NCI-H1694 (cell line): ENCODE results near the gene FLVCR1.

Experiments used
- DNase-seq: peaks from one replicate; lab custom pipeline; 2025; lab: John Stamatoyannopoulos, UW

Gene FLVCR1

DNA sequence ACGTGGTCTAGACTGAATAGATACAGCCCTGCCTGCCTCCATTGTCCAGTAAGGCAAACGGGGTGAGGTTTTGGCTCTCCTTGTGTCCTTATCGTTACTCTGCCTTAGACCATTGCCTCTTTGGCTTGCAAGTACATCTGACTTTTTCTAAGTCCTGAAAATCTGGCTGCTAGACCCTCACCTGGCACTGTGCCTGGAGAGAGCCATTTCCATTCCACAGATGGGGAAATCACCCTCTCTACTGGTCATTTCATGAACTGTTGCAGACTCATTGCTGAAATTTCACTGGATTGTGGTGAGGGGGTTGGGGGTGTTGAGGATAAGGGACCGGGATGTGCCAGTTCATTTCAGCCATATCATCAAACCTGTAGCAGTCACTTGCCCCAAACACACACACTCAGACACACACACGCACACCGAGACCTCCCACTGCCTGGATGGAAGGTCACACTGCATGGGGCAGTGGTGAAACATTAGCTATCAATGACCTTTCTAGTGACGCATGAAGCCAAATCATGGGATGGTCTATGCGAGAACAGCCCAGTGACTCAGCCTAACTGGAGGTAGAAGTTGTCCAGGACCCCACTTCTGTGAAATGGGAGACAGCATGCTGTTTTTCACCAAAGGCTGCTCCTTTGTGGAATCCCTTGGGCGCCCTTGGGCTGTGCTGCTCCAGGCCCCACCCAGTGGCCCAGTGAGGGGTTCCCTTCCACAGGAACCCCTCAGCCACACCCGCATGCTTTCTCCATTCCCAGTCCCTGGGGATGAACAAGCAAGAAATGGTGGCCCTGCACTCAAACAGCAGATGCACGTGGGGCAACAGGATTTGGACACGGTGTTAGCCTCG lies 57.4 kb downstream of the FLVCR1 start:
- peak; percentile 65 for DNase-seq

GRCh38 chr1:212916481-212917133 lies 58.5 kb downstream of the FLVCR1 start:
- DNase-seq = peak; percentile 55

DNA sequence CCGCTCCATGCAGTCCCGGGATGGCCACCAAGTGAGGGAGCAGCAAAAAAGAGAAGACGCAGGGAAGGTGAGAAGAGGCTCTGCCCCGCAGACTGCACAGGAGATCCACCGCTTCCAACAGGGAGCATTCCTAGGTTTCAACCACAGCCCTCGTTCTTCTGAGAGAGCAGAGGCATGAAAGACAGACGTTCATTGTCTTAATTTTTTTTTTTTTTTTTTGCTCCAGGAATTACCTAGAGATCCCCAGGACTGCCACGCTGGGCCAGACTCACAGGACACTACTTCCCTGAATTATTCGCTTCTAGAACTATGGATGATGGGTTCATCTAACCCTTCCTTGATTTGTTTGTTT lies 59.0 kb downstream of the FLVCR1 start:
- no peak for DNase-seq

DNA sequence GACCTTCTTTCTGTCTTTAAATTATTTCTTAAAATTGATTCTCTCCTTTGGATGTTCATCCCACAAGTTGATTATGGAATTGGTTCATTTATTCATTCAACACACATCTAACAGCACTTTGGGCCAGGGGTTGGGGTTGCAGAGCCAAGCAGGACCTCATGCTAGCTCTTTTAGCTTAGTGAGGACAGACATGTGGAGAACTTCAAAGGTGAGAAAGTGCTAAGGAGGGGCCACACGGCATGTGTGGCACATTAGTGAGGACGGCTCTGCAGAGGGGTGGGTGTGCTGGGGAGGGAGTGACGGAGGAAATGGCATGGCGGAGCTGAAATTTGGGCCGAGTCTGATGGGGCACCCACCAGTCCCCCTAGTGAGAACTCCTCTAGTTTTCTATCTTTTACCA lies 59.8 kb downstream of the FLVCR1 start:
- DNase-seq = no peak

- peak; percentile 26 for DNase-seq
Observed at GRCh38 chr1:212918824-212919223, 60.7 kb downstream of the FLVCR1 start.

DNA sequence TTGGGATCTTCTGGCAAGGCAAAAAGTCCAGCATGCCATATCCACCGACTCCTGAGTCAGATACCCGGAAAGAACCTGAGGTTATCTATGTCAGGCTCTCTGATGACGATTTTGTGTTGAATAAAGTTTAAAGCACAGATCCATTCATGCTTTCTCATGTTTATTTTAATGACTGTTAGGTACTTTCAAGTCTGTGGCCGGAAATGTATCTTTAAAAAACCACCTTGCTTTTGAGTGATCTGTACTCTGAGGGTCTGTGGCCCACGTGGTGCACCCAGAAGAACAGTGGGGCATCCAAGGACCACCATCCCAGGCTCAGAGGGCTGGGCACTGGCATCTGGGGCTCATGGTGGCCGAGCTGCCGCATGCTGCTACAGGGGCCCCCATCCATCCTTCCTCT lies 62.2 kb downstream of the FLVCR1 start:
- no peak for DNase-seq

DNA sequence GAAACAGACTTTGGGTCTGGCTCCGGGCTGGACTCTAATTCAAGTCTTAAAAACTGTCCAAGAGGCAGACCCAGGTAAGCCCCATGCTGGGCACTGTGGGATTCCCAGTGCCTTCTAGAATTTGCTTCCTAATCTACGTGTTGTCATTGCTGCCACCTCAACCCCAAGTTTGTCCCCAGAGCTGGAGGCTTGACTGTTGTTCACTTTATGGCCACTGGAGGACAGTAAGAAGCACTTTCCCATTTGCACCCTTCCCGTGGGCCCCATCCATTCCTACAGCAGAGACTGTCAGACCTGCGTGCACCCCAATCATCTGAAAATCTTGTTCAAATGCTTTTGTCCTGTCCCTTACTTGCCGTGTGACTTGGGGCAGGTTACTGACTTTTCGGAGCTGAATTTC lies 62.8 kb downstream of the FLVCR1 start:
- no peak for DNase-seq

GRCh38 chr1:212922016-212922415 lies 63.9 kb downstream of the FLVCR1 start:
- no peak for DNase-seq

DNA sequence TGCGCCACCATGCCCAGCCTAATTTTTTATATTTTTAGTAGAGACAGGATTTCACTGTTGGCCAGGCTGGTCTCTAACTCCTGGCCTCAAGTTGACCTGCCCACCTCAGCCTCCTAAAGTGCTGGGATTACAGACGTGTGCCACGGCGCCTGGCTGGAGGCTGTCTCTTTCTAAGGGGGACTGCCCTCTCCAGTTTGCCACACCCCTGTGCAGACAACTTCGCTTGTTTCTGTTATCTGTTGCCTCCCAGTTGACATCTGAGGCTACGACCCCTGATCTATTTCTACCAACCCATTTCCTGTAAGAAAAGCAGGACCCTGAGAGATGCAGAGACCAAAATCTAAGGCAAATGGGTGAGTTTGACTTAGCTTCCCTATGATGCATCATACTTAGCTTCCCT lies 68.3 kb downstream of the FLVCR1 start:
- DNase-seq = no peak

- DNase-seq = no peak
Observed at GRCh38 chr1:212928323-212929291, 70.5 kb downstream of the FLVCR1 start.

- no peak for DNase-seq
Observed at GRCh38 chr1:212930986-212931678, 73.1 kb downstream of the FLVCR1 start.

GRCh38 chr1:212933815-212934471 lies 75.9 kb downstream of the FLVCR1 start:
- DNase-seq = no peak

DNA sequence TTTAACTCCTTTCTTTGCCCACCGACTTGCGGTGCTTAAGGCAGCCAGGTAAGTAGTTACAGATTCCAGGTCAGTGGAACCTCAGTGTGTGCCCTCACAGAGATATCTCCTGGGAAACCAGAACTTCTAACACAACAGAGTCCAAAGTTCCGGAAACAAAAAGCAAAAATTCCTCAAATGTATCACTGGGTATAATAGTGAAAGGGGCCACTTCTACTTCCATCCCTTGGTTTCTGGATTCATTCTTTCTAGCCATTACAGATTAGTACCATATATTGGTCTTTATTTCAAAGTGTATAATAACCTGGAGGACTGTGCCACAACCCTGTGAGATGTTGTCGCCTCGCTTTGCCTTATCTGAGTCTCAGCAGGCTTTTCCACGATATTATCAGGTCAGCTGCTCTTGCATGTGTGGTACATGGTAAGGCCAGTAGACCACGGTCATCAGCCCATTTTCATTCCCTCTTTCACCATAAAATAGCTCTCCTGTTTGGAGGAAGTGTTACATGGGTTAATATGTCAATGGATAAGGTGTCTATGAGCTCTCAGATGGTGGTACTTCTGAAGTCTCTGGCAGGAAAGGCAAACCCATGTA lies 77.4 kb downstream of the FLVCR1 start:
- no peak for DNase-seq

- no peak for DNase-seq
Observed at GRCh38 chr1:212937034-212937433, 79.0 kb downstream of the FLVCR1 start.

- no peak for DNase-seq
Observed at GRCh38 chr1:212938846-212939245, 80.8 kb downstream of the FLVCR1 start.

DNA sequence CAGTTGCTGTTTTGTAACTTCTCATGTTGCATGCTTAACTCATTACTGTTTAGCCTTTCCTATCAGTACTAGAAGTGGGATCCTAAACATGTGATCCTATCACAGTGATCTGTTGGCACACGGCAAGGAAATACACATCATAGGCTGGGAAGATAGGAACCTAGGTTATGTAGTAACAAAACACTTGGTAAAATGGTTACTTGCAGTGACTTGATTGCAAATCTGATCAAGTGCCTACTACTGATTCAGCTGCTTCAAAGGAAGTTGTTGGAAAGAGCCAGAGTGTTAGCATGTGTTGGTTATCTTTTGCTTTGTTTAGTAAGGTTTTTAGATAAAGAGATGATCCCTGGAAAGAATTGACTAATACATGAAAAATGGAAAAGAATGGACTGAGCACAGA lies 83.4 kb downstream of the FLVCR1 start:
- DNase-seq = no peak

- no peak for DNase-seq
Observed at GRCh38 chr1:212942679-212943392, 84.8 kb downstream of the FLVCR1 start.

DNA sequence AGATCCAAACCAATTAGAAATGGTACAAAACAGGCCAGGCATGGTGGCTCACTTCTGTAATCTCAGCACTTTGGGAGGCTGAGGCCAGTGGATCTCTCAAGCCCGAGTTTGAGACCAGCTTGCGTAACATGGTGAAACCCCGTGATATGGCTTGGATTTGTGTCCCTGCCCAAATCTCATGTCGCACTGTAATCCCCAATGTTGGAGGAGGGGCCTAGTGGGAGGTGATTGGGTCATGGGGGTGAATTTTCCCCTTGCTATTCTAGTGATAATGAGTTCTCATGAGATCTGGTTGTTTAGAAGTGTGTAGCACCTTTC lies 85.3 kb downstream of the FLVCR1 start:
- DNase-seq = no peak

GRCh38 chr1:212944229-212944901 lies 86.3 kb downstream of the FLVCR1 start:
- no peak for DNase-seq

DNA sequence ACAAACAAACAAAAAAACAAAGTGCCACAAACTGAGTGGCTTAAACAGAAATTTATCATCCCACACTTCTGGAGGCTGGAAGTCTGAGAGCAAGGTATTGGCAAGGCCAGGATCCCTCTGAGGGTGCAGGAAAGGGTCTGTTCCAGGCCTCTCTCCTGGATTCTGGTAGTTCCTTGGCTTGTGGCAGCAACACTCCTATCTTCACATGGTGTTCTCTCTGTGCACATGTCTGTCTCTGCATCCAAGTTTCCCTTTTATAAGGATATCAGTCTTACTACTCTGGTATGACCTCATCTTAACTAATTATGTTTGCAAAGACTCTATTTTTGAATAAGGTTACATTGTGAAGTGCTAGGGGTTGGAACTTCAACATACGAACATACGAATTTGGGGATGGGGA lies 87.0 kb downstream of the FLVCR1 start:
- DNase-seq = no peak
